ENCODE measurements around the gene IRGC.

DNA sequence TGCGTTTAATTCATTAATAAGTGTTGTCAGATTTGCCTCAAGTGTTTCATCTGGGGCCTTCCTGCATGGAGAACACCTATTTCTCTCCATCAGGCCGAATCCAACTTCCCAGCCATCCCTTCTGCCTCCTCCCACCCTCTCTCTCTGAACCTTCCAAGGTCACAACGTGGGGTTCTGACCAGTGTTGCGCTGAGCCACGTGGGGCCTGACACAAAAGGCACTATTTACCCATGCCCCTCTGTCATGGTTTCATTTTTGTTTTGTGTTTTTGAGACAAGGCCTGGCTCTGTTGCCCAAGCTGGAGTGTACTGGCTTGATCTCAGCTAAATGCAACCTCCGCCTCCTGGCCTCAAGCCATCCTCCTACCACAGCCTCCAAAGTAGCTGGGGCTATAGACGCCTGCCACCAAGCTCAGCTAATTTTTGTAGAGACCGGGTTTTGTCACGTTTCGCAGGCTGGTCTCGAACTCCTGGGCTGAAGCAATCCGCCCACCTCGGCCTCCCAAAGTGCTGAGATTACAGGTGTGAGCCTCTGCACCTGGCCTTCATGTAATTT lies 8.6 kb upstream of the IRGC start:
- TF ChIP-seq ARNTL (CRISPR knock-in tag; IDR thresholded peaks at IDR 0.05; ENCODE audit: borderline replicate concordance, low read depth) (no peak), ZNF565 (CRISPR knock-in tag; conservative IDR thresholded peaks at IDR 0.05; ENCODE audit: low read depth) (no peak), BACH2 (CRISPR knock-in tag; IDR thresholded peaks at IDR 0.05; ENCODE audit: borderline replicate concordance) (no peak), ZNF8 (CRISPR knock-in tag; IDR thresholded peaks at IDR 0.05) (no peak), ZNF70 (CRISPR knock-in tag; IDR thresholded peaks at IDR 0.05) (no peak), SNAI2 (CRISPR knock-in tag; IDR thresholded peaks at IDR 0.05) (no peak)
- TF ChIP-seq, protein P1, sequence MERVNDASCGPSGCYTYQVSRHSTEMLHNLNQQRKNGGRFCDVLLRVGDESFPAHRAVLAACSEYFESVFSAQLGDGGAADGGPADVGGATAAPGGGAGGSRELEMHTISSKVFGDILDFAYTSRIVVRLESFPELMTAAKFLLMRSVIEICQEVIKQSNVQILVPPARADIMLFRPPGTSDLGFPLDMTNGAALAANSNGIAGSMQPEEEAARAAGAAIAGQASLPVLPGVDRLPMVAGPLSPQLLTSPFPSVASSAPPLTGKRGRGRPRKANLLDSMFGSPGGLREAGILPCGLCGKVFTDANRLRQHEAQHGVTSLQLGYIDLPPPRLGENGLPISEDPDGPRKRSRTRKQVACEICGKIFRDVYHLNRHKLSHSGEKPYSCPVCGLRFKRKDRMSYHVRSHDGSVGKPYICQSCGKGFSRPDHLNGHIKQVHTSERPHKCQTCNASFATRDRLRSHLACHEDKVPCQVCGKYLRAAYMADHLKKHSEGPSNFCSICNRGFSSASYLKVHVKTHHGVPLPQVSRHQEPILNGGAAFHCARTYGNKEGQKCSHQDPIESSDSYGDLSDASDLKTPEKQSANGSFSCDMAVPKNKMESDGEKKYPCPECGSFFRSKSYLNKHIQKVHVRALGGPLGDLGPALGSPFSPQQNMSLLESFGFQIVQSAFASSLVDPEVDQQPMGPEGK (CRISPR knock-in tag; IDR thresholded peaks at IDR 0.05; ENCODE audit: borderline replicate concordance) = no peak
- TF ChIP-seq, protein P2, sequence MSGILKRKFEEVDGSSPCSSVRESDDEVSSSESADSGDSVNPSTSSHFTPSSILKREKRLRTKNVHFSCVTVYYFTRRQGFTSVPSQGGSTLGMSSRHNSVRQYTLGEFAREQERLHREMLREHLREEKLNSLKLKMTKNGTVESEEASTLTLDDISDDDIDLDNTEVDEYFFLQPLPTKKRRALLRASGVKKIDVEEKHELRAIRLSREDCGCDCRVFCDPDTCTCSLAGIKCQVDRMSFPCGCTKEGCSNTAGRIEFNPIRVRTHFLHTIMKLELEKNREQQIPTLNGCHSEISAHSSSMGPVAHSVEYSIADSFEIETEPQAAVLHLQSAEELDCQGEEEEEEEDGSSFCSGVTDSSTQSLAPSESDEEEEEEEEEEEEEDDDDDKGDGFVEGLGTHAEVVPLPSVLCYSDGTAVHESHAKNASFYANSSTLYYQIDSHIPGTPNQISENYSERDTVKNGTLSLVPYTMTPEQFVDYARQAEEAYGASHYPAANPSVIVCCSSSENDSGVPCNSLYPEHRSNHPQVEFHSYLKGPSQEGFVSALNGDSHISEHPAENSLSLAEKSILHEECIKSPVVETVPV (CRISPR knock-in tag; IDR thresholded peaks at IDR 0.05) = no peak
- TF ChIP-seq, protein P3, sequence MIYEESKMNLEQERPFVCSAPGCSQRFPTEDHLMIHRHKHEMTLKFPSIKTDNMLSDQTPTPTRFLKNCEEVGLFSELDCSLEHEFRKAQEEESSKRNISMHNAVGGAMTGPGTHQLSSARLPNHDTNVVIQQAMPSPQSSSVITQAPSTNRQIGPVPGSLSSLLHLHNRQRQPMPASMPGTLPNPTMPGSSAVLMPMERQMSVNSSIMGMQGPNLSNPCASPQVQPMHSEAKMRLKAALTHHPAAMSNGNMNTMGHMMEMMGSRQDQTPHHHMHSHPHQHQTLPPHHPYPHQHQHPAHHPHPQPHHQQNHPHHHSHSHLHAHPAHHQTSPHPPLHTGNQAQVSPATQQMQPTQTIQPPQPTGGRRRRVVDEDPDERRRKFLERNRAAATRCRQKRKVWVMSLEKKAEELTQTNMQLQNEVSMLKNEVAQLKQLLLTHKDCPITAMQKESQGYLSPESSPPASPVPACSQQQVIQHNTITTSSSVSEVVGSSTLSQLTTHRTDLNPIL (CRISPR knock-in tag; IDR thresholded peaks at IDR 0.05; ENCODE audit: low read depth) = no peak
